Neutrophil (primary cell): ENCODE results near the gene CEP112.

ENCODE experiments used
- H3K27ac ChIP-seq: fragments of 200-600 bp; sonication (generic); 2 replicates; pipeline ENCODE4 v1.5.1; 2016; ENCODE audit warnings: mild to moderate bottlenecking, moderate library complexity
- H3K27me3 ChIP-seq: fragments of 200-600 bp; sonication (generic); 2 replicates; pipeline ENCODE4 v1.6.0; 2016; ENCODE audit warnings: mild to moderate bottlenecking
- H3K36me3 ChIP-seq: fragments of 200-600 bp; sonication (generic); 2 replicates; pipeline ENCODE4 v1.5.1; 2017
- H3K4me1 ChIP-seq, 2 experiments: fragments of 200-600 bp in 1 of 2; sonication (generic) in 1 of 2; 1 replicate in 1 of 2; 2 replicates in 1 of 2; pipeline versions ENCODE4 v1.5.1 to v1.6.1; 2013 to 2016; ENCODE audit warnings: low read depth in 1 of 2, low read length in 1 of 2, mild to moderate bottlenecking in 1 of 2, moderate library complexity in 1 of 2; ENCODE audit not compliant: control insufficient read depth in 1 of 2, insufficient read depth in 1 of 2
- H3K4me3 ChIP-seq, 2 experiments: fragments of 200-600 bp in 1 of 2; sonication (generic) in 1 of 2; 1 replicate in 1 of 2; 2 replicates in 1 of 2; pipeline ENCODE4 v1.5.1; 2013 to 2016; ENCODE audit warnings: low read depth in 1 of 2, low read length in 1 of 2, mild to moderate bottlenecking in 1 of 2, moderate library complexity in 1 of 2
- H3K9me3 ChIP-seq: fragments of 200-600 bp; sonication (generic); 2 replicates; pipeline ENCODE4 v1.5.1; 2016
- TF ChIP-seq, protein P1 (sequence below): fragments of 200-600 bp; sonication (generic); IDR thresholded peaks from 2 replicates; pipeline ENCODE4 v1.5.1; 2016; ENCODE audit warnings: antibody characterized with exemption

The CEP112 gene

DNA sequence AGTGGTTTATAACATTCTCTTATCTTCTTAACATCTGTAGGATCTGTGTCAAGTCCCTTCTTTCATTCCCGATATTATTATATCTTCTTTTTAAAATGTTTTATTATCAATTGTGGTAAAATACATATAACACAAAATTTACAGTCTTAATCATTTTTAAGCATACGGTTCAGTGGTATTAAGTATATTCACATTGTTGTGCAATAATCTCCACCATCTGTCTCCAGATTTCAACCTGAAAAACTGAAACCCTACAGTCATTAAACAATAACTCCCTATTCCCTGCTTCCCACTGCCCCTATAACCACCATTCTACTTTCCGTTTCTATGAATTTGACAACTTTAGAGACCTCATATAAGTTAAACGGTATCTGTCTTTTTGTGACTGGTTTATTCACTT, 45.5 kb downstream of the CEP112 start:
- no peak overlapping the region for H3K27ac ChIP-seq
- H3K4me1 ChIP-seq, result no peaks in the 10 kb centered on the region
- TF ChIP-seq, protein P1, sequence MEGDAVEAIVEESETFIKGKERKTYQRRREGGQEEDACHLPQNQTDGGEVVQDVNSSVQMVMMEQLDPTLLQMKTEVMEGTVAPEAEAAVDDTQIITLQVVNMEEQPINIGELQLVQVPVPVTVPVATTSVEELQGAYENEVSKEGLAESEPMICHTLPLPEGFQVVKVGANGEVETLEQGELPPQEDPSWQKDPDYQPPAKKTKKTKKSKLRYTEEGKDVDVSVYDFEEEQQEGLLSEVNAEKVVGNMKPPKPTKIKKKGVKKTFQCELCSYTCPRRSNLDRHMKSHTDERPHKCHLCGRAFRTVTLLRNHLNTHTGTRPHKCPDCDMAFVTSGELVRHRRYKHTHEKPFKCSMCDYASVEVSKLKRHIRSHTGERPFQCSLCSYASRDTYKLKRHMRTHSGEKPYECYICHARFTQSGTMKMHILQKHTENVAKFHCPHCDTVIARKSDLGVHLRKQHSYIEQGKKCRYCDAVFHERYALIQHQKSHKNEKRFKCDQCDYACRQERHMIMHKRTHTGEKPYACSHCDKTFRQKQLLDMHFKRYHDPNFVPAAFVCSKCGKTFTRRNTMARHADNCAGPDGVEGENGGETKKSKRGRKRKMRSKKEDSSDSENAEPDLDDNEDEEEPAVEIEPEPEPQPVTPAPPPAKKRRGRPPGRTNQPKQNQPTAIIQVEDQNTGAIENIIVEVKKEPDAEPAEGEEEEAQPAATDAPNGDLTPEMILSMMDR, result no peak
- no peaks in the 10 kb centered on the region for H3K36me3 ChIP-seq
- no peaks in the 10 kb centered on the region for H3K27me3 ChIP-seq
- no peak overlapping the region for H3K4me3 ChIP-seq
- no peaks in the 10 kb centered on the region for H3K9me3 ChIP-seq

DNA sequence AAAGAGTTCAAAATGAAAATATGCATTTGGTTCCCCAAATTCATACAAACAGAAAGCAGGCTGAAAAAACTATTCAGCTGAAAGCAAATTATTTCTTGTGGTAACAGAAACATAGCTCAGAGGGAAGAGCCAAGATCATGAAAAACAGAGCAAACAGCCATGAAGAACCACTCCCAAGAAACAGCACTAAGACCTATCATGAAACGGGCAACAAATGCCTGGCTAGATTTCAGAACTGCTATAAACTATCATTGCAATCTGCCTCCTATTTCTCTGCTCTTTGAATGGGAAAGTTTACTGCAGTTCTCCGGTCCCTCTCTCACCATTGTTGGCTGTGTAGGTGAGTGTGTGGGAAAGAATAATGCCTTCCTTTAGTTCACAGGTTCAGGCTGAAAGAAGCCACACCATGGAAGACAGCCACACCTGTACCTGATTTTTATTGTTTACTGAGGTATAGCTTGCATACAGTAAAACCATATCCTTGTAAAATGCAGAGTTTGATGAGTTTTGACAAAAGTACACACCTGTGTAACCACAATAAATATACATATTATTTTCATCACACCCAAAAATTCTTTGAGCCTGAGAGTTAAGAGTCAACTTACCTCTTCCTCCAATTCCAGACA, 48.2 kb downstream of the CEP112 start:
- TF ChIP-seq, protein P1, result no peak
- Histone ChIP-seq H3K36me3 (no peaks in the 10 kb centered on the region), H3K27ac (no peak overlapping the region), H3K9me3 (no peaks in the 10 kb centered on the region), H3K4me3 (no peak overlapping the region), H3K4me1 (no peaks in the 10 kb centered on the region), H3K27me3 (no peaks in the 10 kb centered on the region)

DNA sequence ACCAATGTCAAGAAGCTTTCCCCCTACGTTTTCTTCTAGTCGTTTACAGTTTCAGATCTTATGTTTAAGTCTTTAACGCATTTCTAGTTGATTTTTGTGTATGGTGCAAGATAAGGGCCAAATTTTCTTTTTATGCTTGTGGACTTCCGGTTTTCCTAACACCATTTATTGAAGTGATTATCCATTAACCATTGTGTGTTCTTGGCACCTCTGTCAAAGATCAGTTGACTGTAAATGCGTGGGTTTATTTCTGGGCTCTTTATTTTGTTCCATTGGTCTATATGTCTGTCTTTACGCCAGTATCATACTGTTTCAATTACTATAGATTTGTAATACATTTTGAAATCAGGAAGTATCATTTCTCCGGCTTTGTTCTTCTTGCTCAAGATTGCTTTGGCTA, 49.5 kb downstream of the CEP112 start:
- no peak overlapping the region for H3K27ac ChIP-seq
- H3K4me3 ChIP-seq, result no peak overlapping the region
- H3K9me3 ChIP-seq, result no peaks in the 10 kb centered on the region
- TF ChIP-seq, protein P1, result no peak
- no peaks in the 10 kb centered on the region for H3K4me1 ChIP-seq
- no peaks in the 10 kb centered on the region for H3K36me3 ChIP-seq
- H3K27me3 ChIP-seq, result no peaks in the 10 kb centered on the region

DNA sequence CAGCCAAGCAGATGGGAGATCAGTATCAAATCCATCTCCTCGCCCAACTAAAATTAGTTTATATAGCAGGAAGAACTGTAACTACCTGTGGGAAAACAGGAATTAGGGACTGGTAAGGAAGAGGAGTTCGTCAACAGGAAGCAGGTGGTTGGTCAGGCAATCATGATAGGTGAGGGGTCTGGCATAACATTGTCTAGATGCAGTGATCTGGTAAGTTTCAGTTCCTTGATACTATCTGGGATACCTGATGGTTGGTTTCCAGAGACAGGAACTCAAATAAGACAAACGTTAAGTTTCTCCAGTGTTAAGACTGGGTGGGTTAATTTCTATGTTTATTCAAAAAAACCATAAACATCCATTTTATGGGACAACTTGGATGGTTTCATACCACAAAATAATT, 53.8 kb downstream of the CEP112 start:
- Histone ChIP-seq H3K9me3 (no peaks in the 10 kb centered on the region), H3K36me3 (no peaks in the 10 kb centered on the region), H3K4me1 (no peaks in the 10 kb centered on the region), H3K4me3 (no peak overlapping the region), H3K27ac (no peak overlapping the region), H3K27me3 (no peaks in the 10 kb centered on the region)
- TF ChIP-seq, protein P1, result no peak

DNA sequence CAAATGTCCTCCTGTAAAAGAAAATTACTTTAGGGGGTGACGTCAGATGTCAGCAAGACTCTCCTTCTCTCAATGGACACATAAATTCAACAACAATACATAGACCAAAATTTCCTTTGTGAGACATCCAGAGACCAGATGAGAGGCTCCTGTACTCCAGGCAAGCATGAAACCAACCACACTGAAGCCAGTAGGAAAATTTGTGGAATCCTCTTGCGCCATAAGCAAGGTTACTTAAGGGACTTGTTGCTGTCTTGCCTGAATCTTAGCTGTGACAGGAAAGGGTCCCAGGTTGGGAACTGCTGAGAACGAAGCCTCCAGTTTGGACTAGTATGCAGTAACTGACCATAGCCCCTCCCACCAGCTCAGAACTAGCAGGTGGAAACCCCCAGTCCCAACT, 56.0 kb downstream of the CEP112 start:
- Histone ChIP-seq H3K36me3 (no peaks in the 10 kb centered on the region), H3K27ac (no peak overlapping the region), H3K4me1 (no peaks in the 10 kb centered on the region), H3K9me3 (no peaks in the 10 kb centered on the region), H3K27me3 (no peaks in the 10 kb centered on the region), H3K4me3 (no peak overlapping the region)
- TF ChIP-seq, protein P1, result no peak

DNA sequence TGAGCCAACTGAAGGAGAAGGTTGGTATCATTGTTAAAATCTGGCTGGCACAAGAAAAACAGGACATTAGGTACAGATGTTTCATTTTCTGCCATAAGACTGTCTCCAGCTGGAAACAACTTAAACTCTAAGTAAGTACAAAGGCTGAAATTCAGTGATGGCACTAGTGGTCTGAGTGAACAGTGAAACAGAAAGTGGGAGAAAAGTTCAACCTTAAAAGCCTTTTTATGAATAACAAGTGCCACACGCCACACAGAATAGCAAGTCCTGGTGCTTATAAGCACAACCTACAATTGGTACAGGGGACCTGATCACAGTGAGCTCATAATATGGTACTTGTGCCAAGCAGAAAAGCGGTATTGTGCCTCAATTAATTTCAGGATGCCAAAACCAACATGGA, 56.7 kb downstream of the CEP112 start:
- no peaks in the 10 kb centered on the region for H3K9me3 ChIP-seq
- H3K27ac ChIP-seq, result no peak overlapping the region
- H3K36me3 ChIP-seq, result no peaks in the 10 kb centered on the region
- H3K27me3 ChIP-seq, result no peaks in the 10 kb centered on the region
- no peaks in the 10 kb centered on the region for H3K4me1 ChIP-seq
- H3K4me3 ChIP-seq, result no peak overlapping the region
- TF ChIP-seq, protein P1, result no peak
